GM18867 (cell line): ENCODE data around the gene ILKAP.
"Not testable (repeated sequence)": the region's sequence is repeated elsewhere in the genome, so short reads cannot be mapped to it uniquely, and the experiment has no call there.

ENCODE experiments used
- ATAC-seq: cut with Tn5 transposase; IDR thresholded peaks from one replicate; pipeline ENCODE4 v1.9.1; 2021; ENCODE audit warnings: mild to moderate bottlenecking, moderate library complexity; ENCODE audit not compliant: unreplicated experiment

ILKAP gene

DNA sequence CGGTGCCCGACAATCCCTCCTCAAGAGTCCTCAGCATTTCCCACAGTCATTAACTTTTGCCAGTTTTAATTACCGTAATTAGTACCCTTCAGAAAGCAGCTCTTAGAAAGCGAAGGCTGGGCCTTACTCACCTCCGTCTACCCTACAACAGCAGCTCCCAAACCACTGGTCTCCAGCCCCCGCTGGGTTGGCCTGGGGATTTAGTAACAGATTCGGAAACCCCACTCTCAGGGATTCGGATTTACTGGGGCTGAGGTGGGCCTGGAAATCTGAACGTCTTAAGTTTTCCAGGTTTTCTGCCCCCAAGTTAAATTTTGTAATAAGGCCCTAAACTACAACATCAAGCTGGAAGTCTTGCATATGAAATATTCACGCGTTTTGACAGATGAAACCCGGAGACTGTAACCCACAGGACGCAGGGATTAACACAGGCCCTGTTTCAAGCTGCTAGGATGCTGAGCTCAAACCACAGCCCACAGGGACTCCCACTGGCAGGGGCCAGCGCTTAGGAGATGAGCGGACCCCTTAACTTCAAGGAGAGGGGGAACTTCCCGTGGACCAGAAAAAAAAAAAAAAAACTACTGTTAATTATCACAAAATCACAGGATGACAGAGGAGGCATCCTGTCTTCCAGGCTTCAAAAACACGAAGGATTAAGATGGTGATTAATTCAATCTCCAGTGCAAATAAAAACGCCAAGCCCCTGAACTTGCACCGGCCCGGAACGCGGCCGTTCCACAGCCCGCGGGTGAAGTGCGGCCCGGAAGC is 985 bp downstream of the ILKAP start:
- no peak for ATAC-seq

DNA sequence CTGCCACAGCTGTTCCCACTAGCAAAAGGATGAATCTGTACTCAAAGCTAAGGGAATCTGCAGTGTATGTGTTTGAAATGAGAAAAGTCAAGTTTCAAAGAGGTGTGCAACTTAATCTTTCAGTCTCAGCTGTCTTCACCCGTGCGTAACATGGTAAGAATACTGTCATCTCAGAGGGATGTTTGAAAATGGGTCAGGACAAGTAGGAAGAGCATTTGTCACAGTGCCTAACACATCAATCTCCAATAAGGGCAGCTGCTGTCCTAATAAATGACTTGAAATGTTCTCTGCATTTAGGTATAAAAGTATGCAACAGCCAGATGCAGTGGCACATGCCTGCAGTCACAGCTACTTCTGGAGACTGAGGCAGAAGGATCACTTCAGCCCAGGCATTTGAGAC is 13.1 kb downstream of the ILKAP start:
- no peak for ATAC-seq

DNA sequence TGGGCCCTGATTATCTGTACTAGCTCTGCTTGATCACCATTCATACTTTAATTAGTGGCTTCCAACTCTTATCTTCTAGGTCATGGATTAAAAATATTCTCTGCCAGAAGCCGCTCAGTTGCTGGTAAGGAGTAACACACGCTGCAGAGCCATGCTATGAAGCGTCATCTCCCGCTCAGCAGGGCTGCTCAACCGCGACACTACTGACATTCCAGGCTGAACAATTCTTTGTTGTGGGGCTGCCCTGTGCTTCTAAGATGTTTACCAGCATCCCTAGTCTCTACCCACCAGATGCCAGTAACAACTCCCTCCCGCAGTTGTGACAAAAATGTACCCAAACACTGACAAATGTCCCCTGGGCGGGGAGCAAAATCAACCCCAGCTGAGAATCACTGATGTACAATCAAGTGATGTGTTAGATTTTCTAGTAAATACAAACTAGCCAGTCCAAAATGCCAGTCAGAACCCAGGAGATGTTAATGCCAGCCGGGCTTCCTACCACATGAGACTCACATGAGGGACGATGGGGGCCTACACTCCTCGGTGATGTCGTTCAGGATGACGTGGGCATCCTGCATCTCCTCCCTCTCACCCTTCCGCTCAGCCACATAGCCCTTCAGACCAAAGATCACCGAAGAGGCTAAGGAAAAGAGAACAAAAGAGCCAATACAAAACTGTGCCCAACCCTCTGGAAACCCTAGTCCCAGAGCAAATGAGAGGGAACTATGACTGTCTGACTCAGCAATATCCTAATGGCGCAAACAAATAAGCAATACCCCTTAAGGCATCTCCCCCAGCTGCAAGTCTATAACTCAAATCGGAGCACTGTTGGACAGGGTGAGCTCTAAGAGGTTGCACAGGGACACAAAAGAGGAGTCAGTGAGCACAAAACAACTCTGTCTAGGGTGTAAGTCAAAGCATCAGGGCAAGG is 15.6 kb downstream of the ILKAP start:
- no peak for ATAC-seq

DNA sequence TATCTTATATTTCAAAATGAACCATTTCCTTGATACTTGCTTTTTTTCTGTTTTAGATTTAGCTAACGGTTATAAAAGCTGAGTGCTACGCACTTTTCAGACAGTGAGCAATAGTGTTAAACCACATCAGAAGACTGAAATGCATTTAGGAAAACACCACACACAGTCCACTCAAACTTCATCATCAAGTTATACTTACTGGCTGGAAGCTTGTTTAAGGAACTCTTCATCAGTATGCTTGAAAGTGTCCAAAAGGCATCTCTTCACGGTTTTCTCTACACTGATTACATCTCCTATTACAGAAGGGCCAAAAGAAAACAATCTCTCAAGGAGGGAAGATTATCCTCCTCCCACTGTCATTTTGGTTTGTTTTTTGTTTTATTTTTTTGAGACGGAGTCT is 19.7 kb downstream of the ILKAP start:
- no peak for ATAC-seq

DNA sequence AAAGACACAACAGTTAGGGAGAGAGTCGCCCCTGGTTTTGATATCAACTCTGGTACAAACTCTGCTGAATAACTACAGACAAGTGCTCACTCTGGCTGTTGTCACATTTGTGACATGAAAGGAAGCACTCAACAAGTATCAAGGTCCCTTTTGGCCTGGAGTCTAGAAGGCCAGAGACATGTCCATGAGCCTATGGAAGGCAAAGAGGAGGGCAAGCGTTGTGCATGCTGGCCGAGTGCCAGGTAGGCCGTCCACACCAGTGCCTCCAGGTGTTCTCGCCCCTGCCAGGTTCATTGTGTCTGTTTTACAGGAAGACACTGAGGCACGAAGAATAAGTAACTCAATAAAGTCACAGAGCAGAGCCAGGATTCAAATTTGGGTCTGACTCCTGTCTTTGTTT is 21.1 kb downstream of the ILKAP start:
- no peak for ATAC-seq

DNA sequence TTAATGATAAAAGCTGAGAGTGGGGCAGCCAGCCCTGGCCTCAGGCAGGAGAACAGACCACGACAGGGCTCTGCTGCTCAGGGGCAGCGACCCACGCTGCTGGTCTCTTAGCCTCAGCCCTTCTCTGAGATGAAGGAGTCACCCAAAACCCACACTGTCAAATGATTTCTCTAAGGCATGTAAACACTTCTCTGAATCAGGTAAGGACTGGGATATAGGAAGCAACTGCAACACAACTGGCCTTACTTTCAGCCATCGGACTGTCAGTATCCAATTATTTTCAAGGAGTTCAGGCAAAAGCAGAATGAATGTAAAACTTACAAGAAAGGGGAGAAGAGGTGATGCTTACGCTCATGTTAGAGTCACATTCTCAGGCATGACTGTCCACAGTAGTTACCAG is 22.9 kb downstream of the ILKAP start:
- no peak for ATAC-seq

DNA sequence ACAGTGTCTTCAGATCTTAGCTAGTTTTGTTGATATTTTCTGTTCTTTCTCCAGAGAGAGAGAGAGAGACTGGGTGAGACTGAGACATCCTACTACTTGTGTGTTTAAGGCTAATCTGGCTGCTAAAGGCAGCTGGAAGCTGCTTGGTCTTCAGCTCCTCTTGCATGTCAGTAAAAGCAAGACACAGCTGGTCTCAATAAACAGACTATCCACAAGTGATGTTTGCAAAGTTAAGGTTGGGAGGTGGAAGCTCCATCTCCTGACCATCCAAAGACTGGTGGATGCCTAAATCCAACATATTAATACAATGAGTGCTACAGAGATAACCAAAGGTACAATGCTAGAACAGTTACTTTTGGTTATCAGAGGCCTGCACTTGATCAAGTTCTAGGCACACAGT is 26.9 kb downstream of the ILKAP start:
- no peak for ATAC-seq

DNA sequence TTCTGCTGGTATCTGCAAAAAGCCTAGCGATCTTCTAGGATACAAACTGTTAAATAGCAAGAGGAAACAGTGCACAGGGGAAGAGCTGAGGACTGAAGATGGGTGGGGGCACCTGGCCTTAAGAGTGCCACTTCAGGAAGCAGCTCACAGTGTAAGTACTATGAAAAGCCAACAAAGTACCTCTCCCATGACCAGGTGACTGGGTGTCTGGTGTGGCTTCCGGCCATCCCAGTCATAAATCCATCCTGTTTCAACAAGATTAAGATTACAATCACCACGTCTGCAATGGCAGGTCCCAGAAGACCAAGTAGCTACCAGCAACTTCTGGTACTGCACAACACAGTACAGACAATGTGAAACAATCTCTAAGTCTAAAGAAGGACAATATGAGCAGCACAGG is 28.8 kb downstream of the ILKAP start:
- no peak for ATAC-seq

DNA sequence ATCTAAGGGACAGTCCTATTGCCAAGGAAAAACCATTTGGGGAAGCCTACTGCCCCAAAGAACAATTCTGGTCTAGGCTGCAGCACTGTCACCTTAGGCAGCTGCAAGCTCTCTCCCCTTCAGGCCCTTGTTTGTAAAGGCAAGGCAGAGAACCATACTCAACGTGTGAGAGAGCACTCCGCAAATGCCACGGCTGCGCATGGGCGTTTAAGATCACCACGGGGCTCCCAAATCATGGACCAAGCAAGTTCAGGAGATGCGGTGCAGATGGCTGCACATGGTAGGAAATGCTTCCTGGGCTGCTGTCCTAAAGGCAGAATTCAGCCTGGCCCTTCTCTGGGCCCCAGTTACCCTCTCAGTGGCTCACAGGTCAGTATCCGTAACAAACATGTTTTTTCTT is 29.2 kb downstream of the ILKAP start:
- ATAC-seq = no peak

DNA sequence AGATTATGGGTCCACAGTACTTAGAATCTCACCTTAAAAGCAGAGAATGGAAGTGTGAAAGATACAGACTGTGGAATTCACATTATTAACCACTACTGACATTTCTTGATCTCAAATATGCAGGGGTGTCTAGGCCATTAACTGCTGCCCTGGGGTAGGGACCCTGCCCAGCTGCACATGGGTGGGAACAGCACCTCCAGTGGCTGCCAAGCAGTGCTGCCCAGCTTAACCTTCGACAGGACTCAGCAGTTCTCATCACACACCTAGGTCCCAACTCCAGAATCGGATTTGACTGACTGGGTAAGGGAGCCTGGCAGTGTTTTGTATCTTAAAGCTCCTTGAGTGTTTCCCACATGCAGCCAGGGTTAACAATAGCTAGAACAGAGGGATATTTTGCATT is 29.8 kb downstream of the ILKAP start:
- no peak for ATAC-seq

DNA sequence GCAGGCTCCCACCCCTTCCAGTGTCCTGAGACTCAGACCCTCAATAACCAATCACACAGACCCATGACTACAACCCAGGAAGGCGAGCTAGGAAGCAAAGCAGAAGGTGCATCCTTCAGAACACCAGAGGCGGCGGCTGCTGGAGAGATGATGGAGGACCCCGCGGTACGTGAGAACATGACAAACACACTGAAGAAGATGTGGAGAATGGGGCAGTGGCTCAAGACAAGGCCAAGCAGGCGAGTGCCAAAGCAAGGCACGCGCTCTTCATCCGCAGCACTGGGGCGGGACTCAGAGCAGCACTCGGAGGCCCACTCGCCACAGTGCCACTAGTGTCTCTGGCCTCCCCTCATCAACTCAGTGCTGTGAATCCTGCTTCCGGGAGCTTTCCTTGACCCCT is 31.1 kb downstream of the ILKAP start:
- ATAC-seq = no peak

DNA sequence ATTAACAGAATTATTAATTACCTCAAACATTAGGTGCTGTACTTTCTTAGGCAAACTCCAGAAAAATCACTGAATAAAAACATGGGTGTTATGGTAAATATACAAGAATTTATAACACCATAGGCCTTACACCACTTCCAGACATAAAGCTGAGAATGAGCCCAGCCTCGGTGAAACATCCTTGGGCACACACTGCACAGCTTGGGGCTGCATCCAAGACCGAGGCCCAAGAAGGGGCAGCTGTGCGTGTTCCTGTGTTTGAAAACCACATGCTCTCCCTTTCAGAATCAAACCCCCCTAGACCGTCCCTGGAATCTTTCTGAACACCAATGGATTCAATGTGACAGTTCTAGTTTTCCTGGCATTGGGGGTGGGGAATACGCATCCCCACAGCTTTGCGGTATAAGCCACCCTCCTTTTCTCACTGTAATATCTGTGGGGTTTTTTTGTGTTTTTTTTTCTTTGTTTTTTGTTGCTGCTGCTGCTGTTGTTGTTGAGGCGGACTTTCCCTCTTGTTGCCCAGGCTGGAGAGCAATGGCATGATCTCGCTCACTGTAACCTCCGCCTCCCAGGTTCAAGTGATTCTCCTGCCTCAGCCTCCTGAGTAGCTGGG is 31.8 kb downstream of the ILKAP start:
- ATAC-seq = no peak

DNA sequence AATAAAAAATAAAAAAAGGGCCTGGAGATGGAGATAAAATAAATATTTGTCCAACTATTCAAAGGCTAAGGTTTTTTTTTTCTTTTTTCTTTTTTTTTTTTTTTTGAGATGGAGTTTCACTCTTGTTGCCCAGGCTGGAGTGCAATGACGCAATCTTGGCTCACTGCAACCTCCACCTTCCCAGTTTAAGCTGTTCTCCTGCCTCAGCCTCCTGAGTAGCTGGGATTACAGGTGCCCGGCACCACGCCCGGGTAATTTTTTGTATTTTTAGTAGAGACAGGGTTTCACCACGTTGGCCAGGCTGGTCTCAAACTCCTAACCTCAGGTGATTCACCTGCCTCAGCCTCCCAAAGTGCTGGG is 32.4 kb downstream of the ILKAP start:
- not testable (repeated sequence) for ATAC-seq

DNA sequence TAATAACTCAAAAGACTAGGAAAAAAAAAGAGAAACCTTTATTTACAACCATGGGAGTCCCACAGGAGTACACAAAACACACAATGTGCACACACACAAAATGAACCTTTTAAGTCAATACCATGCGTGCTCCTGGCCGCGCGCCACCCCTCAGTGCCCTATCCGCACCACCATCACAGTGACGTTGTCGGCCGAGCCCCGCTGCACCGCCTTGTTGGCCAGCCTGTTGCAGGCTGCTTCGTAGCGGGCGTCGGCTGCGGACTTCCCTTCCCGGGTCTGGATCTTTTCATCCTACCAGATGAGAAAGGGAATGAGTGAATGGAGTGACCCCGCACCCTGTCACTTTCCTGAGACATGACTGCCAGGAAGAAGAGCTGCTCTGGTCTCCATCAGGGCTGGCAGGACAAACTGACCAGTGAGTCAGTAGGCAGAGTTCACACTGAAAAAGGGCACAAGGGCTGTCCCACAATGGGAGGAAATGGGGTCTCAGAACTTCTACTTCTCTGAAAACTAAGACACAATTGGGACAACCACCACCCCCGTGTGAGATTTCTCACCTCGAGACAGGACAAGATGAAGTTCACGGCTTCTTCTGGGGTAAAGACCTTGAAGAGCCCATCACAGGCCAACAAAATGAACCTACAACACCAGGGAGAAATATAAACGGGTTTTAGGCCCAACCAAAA is 33.0 kb downstream of the ILKAP start:
- ATAC-seq = no peak

DNA sequence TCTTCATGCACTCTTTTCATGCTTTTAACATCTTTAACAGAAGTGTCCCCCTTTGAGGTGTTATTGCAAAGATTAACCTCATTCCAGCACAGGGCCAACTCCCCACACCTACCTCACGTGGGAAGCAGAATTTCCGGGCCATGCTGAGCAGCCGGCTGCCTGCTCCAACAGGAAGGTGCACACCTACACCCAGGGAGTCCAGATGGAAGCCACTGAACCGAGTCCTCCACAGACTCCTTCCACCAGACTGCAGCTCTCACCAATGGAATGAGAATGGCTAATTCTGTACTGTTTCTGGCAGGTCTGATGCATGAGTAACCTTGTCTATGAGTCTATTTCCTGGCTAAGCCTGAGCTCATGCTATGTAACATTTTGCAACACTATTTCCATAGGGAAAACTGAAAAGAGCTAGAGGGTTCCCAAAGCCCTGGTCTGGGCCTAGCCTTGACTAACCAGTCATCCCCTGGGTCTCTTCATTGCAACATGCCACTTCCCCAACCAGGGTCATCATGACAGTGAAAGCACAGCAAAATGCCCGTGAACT is 33.7 kb downstream of the ILKAP start:
- ATAC-seq = no peak

DNA sequence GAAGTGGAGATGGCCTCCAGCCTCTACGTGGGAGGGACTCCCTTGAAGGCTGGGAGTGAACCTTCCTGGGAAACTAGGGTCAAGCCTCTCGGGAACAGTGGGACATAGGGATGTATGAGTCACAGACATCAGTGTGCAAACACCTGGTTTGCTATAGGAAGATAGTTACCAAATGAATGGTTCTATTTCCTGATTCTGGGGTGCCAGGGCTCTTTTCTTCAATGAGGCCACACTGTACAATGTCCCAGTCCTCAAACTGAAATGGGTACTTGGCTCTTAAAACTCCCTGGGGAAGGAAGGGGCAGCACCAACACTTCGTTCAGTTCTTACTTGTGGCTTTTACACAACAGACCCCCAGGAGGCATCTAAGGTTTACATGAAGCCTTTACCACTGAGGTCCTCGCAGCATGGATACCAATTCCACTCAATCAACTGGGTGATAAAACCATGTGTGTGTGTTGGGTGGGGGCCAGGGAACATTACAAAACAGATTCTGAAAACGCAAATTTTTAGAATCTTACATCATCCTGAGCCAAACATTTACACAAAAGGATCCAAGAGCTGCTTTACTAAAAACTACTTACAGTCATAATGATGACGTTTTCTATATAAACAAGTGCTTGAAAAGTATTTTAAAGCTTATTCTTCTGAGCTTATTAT is 34.3 kb downstream of the ILKAP start:
- no peak for ATAC-seq

DNA sequence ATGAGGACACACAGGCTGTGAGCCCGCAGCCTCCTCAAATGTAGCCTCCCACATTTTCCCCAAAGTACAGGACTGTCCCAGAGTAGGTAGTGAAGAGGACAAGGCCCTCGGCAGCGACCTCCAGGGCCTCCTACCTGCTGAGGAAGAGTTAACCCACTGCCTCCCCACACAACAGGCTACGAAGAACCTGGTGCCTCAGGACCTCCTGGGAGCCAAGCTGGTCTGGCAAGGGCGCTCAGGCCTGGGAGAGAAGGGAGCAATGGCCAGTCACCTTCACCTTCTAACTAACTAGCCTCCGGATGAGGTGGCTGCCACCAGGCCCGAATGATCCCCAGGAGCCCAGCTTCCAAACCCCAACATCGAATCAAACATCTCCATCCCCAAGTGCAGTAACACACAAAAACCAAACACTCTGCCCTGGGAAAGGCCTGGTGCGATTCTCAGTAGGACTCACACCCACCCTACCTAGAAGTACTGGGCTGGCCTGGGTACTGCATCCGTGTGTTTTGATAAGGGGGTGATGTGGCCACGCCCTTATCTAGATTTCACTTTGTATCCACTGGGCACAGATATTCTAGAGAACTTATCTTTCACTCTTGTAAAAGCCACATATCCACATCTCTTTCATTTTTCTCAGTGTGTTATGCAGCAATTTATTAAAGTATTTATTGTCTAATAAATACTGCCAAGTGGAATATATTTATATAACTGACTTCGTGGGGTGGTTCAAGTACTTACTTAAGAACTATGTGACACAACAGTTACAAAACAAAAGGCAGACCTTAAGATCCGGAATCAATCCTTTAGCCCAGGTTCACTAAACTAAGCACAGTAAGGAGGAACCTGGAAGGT is 35.1 kb downstream of the ILKAP start:
- ATAC-seq = no peak

DNA sequence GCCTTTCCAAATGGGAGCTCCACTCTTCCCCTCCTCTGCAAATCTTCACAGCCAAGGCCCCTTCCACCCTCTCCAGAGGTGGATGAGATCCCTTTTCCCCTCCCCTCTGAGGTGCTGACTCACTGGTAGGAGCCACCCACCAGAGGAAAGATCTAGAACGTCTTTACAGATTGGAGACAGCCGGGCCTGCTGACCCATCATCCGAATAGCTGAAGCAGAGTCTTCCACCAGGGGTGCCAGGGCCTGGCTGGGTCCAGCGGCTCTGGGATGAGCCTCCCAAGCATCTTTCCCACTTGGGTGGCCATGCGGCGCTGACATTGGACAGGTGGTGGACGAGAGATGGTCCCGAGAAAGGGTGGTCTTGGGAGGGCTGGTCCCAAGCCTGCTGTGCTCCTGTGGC is 35.7 kb downstream of the ILKAP start:
- no peak for ATAC-seq

DNA sequence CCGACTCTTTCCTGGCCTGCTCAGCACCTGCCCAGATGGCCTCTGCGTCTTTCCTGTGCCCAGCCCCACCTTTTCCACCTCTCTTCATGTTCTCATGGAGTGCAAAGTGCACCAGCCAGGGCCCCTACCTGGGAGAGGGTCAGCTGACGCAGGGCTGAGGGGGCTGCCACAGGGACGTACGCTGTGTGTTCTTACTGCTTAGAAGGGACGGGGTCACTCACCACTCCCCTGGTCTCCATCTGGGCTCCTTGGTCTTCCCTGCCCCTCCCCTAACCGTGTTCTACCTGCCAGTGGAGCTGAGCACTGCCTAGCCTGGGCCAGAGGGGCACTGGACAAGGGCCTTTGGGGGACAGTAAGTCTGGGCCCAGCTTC is 36.2 kb downstream of the ILKAP start:
- no peak for ATAC-seq
